IPS-18c (cell line): ENCODE data around the gene ANKRD13B.
A peak's percentile ranks its signal among the peaks of the same experiment; 100 is the strongest.

Experiments
- H3K4me3 ChIP-seq: 2 replicates; pipeline ENCODE4 v1.7.0; 2013; ENCODE audit warnings: low read depth, mild to moderate bottlenecking, low read length, moderate library complexity; ENCODE audit not compliant: insufficient read depth
- H3K9me3 ChIP-seq: one replicate; pipeline ENCODE4 v1.6.1; 2013; ENCODE audit warnings: mild to moderate bottlenecking, low read length, moderate library complexity; ENCODE audit not compliant: control insufficient read depth, insufficient read depth

Gene ANKRD13B

GRCh38 chr17:29618272-29619065, 25.5 kb downstream of the ANKRD13B start:
- Histone ChIP-seq H3K9me3 (peaks cover 2% of the 10 kb centered on the region), H3K4me3 (peak overlapping the region; percentile 53)

DNA sequence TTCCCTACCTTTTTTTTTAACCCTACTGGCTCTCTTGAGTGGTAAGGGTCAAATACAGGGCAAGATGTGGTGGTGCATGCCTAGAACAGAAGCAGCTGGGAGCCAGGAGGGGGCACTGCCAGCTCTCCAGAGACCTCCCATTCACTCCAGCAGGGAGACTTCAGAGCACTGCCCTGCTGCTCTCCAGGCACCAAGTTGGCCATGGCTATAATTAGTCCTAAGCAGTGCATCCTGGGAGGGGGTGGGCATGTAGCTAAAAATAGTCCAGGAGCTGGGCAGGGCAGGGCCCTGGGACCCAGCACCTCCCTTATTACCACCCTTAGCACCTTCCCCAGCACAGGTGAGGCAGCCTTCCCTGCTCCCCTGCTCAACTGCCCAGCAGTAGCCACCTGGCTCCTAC, 26.3 kb downstream of the ANKRD13B start:
- no peak overlapping the region for H3K4me3 ChIP-seq

GRCh38 chr17:29620271-29620670, 27.3 kb downstream of the ANKRD13B start:
- H3K4me3 ChIP-seq, result peak overlapping the region; percentile 9; the same call in 1 of the 2 replicates
- peaks cover 2% of the 10 kb centered on the region for H3K9me3 ChIP-seq

More for the DNA sequence above, 26.3 kb downstream of the ANKRD13B start:
- peaks cover 2% of the 10 kb centered on the region for H3K9me3 ChIP-seq

GRCh38 chr17:29620779-29621500, 28.0 kb downstream of the ANKRD13B start:
- H3K9me3 ChIP-seq, result no peaks in the 10 kb centered on the region
- no peak overlapping the region for H3K4me3 ChIP-seq

GRCh38 chr17:29621751-29622194, 28.8 kb downstream of the ANKRD13B start:
- Histone ChIP-seq H3K9me3 (no peaks in the 10 kb centered on the region), H3K4me3 (no peak overlapping the region)

- H3K4me3 ChIP-seq, result peak within 1 kb of the TSS; percentile 72
Measured at GRCh38 chr17:29622337-29623282, 29.7 kb downstream of the ANKRD13B start, which contains the start of gene CORO6. CORO6 (minus strand) TSS chr17:29622912; CDS start chr17:29621421, 1,491 bp downstream.

DNA sequence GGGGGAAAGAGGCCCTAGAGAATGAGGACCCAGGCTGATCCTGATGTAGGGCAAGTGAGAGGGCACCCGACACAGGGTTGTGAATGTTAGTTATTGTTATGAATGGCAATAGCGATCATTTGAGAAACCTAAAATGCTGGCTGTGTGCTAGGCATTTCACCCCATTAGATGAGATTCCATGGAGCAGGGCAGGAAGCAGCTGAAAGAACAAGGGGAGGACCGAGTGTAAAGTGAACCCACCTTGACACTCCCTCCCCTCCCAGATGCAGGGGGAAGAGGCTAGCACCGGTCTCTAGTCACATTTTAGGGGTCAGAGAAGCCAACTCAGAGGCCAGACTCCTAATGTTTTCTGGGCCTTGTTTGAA, 30.3 kb downstream of the ANKRD13B start:
- Histone ChIP-seq H3K4me3 (peak overlapping the region; percentile 72), H3K9me3 (no peaks in the 10 kb centered on the region)

More at GRCh38 chr17:29622337-29623282, 29.7 kb downstream of the ANKRD13B start, which contains the start of gene CORO6:
- no peaks in the 10 kb centered on the region for H3K9me3 ChIP-seq

DNA sequence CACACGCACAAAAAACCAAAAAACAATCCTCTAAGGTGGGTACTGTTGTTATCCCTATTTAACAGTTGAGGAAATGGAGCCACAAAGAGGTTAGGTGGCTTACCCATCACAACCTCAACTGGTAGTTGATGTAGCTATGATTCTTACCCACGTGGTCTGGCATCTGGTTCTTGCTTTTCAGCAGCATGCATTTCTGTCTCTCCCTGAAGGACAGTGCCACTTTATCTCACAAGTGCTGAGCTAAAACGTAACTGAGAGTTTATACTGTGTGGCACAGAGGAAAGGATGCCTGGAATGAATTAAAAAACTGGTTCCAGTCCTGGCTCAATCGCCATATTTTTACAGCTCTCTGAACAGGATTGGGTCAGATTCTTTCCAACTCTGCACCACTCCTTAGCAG, 31.7 kb downstream of the ANKRD13B start:
- Histone ChIP-seq H3K9me3 (no peaks in the 10 kb centered on the region), H3K4me3 (no peak overlapping the region)

DNA sequence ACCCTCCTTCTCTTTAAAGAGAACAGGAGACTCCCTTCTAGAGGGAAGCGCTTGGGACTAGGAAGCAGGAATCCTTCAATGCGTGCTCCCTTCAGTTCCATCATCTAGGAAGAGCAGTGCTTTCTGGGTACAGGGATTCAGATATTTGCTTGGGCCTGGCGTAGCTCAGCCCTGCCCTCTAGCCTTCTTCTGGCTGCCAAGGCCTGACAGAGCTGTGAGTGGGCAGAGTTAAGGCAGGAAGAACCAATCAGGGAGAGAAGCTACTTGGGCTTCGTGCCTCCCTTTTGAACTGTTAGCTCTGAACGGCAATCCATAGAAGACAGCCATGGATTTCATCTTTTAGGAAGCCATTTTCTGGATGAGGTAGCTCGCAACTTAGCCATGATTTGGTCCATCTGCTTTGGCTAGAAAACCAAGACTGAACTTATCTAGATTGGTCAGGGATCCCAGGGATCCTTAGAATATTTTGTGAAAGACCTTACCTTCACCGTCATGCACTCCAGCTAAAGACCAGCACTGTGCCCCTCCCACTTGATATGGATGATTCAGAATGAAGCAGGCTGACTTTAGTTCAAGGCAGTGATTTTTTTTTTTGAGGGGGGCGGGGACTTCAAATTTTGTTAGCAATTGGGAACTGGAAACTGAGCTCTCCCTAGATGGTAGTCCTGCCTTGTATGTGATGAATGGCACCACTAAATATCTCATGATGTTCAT, 32.3 kb downstream of the ANKRD13B start:
- Histone ChIP-seq H3K9me3 (no peaks in the 10 kb centered on the region), H3K4me3 (no peak overlapping the region)

DNA sequence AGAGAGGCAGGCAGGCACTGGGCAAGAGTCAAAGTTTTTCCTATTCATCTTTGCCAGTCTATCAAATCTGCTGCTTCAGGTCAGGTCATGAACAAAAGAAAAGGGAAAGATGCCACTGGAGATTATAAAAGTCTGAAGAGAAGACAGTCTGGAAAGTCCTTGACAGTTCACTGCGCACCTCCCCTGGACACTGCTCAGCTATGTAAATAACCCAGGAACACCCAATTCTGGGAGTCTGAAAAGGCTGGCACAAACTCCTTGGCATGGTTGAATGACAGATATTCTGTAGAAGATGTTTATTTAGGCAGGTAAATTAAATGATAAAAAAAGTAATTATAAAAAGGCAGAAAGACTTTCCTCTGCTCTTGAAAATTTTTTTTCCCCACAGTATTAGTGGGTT, 35.0 kb downstream of the ANKRD13B start:
- Histone ChIP-seq H3K9me3 (no peaks in the 10 kb centered on the region), H3K4me3 (no peak overlapping the region)

- Histone ChIP-seq H3K4me3 (no peak overlapping the region), H3K9me3 (no peaks in the 10 kb centered on the region)
Measured at GRCh38 chr17:29628644-29629043, 35.7 kb downstream of the ANKRD13B start.

DNA sequence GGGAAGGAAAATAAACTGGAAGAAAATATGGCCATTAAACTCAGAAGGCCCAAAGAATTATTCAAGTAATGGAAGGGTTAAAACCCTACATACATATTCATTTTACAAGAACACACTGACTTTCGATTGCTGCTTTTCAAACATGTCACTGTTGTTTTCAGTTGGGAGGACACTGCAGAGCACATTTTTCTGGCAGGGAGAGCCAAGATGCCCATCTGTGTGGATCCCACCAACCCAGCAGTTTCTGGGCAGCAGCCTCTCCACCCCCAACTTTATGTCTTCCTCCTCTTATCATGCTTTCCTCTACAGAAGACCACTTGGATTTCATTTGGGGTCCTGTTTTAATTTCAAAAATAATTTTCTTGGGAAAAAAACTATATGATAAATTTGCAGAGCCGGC, 36.9 kb downstream of the ANKRD13B start:
- H3K4me3 ChIP-seq, result no peak overlapping the region
- no peaks in the 10 kb centered on the region for H3K9me3 ChIP-seq

DNA sequence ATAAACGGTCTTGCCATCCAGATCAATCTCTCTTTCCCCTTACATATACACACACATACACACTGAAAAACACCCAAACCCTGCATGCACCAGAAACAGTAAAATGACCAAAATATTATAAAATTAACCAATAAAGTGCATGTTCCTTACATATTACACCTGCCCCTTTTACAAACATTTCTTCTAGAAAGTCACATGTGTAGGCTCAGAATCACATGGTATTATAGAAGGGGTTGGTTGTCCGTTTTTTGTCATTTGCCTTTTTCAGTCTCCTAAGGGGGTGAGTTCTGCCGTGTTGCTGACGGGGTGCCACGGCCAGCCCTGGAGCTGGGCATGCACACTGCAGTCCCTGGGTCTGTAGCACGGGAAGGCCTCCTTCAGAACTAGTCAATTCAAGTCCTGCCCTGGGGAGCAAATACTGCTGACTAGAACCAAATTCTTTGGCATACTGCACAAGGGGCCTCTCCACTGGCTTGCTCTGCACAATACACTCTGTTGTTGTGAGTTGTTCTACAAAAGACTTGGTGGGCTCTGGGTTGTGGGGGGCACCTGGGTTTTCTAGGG, 37.8 kb downstream of the ANKRD13B start:
- Histone ChIP-seq H3K4me3 (no peak overlapping the region), H3K9me3 (no peaks in the 10 kb centered on the region)

GRCh38 chr17:29633886-29634285, 41.0 kb downstream of the ANKRD13B start:
- H3K9me3 ChIP-seq, result no peaks in the 10 kb centered on the region
- H3K4me3 ChIP-seq, result no peak overlapping the region

DNA sequence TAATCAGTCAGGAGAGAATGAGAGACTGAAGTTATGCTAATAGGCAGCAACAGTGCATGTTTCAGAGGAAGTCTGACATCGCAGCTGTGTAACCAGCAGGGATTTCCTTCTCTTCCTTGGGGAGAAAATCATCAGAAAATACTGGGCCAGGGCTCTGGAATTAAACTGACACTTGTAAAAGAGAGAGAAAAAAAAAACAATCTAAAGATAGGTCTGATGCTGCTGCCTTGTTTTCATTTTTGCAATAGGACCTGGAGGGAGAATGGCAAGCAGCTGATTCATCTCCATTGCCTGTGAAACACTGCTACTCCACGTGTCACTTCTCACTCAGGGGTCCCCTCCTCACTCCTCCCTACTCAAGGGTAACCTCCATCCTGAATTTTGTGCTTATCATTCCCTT, 47.5 kb downstream of the ANKRD13B start:
- H3K9me3 ChIP-seq, result no peaks in the 10 kb centered on the region
- no peak overlapping the region for H3K4me3 ChIP-seq

DNA sequence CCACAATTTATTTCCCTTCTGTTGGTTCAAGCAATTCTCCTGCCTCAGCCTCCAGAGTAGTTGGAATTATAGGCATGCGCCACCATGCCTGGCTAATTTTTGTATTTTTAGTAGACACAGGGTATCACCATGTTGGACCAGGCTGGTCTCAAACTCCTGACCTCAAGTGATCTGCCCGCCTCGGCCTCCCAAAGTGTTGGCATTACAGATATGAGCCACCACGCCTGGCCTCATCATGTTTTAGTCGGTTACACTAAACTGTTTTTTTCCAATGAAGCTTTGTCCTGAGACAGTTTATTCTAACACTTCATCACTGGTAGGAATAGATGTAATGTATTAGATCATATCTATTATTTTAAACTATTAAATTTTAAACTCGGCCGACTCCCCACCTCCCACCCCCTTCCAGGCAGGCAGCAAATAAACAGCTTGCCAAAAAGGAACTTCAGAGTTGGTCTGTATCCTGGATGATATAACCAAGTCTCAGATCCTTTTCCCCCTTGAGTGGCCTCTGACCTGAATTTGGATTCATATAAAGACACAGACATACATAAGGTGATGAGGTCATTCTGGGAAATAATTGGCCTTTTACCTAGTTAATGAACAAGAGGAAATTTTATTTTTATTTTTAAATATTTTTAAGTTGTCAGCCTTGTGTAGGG, 48.2 kb downstream of the ANKRD13B start:
- Histone ChIP-seq H3K9me3 (no peaks in the 10 kb centered on the region), H3K4me3 (no peak overlapping the region)
